GM21367 (cell line): ENCODE measurements around the gene PCED1B.
"Not testable (repeated sequence)": the region's sequence is repeated elsewhere in the genome, so short reads cannot be mapped to it uniquely, and the experiment has no call there.

Experiments
- ATAC-seq: cut with Tn5 transposase; IDR thresholded peaks from one replicate; pipeline ENCODE4 v1.9.1; 2021; ENCODE audit not compliant: unreplicated experiment

PCED1B gene

DNA sequence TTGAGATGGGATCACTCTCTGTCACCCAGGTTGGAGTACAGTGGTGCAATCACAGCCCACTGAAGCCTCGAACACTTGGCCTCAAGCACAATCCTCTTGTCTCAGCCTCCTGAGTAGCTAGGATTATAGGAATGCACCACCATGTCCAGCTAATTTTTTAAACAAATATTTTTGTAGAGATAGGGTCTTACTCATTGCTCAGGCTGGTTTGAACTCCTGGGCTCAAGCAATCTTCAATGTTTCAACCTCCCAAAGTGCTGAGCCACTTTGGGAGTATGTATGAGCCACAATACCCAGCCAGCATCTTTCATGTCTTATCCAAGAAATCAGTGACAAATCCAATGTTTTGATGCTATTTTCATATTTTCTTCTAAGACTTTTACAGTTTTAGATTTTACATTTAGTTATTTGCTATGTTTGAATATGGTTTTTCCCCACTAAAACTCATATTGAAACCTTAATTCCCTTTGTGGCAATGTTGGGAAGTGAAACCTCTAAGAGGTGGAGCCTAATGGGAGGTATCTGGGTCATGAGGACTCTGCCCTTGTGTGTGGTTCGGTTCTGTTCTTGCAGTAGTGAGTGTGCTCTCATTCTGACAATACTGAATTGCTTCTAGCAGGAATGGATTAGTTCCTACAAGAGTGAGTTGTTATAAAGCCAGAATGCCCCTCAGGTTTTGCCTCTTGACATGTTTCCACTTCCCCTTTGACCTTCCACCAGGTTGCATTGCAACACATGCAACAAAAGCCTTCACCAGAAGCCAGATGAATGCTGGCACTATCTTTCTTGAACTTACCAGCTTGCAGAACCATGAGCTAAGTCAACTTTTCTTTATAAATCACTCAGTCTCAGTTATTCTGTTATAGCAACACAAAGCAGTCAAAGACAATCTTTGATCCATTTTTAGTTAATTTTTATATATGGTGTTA is 81.2 kb downstream of the PCED1B start:
- no peak for ATAC-seq

- no peak for ATAC-seq
These were observed 84.7 kb downstream of the PCED1B start for GRCh38 chr12:47164116-47164515.

- no peak for ATAC-seq
These were observed 85.5 kb downstream of the PCED1B start for GRCh38 chr12:47164724-47165439.

- ATAC-seq = no peak
These were observed 86.5 kb downstream of the PCED1B start for GRCh38 chr12:47165934-47166333.

DNA sequence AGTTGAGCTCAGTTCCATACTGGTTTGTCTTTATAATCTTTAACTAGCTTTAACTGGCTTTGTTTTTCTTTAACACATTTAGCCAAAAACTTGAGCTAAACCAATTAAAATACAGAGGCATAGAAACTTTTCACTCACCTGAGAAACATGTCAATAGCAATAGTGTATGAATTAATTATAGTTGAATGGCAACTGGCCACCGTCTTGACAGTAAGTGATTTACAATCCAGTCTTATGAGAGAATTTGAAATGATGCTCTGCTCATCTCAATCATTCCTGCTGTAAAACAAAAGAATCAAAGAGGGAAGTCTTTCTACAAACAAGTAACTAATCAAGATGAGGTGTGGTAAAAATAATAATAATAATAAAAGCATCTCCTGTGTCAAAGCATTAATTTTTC is 86.9 kb downstream of the PCED1B start:
- ATAC-seq = no peak

DNA sequence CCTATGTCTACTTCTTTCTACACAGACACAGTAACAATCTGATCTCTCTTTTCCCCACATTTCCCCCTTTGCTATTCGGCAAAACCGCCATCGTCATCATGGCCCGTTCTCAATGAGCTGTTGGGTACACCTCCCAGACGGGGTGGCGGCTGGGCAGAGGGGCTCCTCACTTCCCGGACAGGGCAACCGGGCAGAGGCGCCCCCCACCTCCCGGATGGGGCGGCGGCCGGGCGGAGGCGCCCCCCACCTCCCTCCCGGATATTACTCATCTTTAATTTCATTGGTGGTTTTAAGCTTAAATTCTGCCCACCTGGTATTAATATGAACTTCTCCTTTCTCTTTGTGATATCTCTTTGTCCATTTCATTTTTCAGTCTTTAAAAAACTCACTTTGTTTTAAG is 90.9 kb downstream of the PCED1B start:
- ATAC-seq = not testable (repeated sequence)

GRCh38 chr12:47178014-47178413 is 98.6 kb downstream of the PCED1B start:
- ATAC-seq = no peak

- ATAC-seq = not testable (repeated sequence)
These were observed 102.9 kb downstream of the PCED1B start for GRCh38 chr12:47182164-47182938.

- no peak for ATAC-seq
These were observed 104.8 kb downstream of the PCED1B start for GRCh38 chr12:47184229-47184628.

DNA sequence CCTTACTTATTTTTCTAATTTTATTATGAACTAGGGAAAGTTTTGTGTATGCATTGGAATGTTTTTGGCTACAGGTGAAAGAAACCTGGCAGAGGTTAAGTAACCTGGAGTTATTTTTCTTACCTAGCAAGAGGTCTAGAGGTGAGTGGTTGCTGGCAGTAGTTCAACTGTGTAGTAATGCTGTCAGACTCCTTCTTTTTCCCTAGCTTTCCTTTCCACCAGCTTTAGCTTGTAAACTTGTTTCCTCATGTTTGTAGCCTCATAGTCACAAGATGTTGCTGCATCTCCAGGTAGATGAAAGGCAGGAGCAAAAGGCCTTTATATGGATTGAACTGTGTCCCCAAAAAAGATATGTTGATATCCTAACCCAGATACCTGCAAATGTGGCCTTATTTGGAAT is 105.4 kb downstream of the PCED1B start:
- ATAC-seq = no peak

DNA sequence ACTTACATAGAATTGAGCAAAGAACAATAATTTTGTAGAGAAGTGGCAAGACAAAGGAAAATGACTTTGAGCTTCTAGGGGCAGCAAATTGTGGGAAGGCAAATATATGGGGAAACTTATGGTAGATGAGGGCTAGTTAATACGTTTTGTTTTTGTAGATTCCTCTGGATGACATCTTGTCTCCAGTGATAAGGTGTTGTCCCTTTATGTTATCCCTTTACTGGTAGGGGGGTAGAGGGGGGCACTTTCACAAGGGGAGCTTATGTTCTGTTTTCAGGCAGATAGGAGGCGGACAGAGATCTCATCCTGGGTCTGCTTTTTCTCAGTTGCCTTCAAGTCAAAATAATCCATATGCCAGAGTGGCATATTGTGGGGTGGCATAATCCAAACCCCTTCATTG is 106.8 kb downstream of the PCED1B start:
- ATAC-seq = no peak

- ATAC-seq = no peak
These were observed 109.4 kb downstream of the PCED1B start for GRCh38 chr12:47188576-47189441.

- no peak for ATAC-seq
These were observed 110.3 kb downstream of the PCED1B start for GRCh38 chr12:47189728-47190127.

DNA sequence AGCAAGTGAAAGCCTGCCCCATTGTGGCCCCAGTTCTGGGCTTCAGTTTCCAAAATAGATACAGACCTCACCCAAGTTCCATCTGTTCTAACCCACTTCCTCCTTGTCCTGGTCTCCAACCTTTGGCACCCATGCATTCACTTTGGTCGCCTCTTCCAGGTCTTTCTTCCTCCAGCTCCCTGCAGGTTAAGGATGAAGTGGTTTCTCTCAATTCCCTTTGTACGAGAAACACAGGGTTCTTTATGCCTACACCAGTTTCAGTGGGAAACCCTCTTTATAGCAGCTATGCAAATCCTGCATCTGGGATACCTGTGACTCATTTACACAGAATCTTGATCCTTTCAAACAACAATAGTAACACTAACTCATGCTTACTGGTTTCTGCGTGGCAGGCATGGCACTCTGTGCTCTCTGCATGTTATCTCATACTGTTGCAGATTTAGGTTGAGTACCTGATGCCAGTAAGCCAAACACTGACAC is 110.9 kb downstream of the PCED1B start:
- no peak for ATAC-seq

- ATAC-seq = no peak
These were observed 111.5 kb downstream of the PCED1B start for GRCh38 chr12:47190905-47191304.

DNA sequence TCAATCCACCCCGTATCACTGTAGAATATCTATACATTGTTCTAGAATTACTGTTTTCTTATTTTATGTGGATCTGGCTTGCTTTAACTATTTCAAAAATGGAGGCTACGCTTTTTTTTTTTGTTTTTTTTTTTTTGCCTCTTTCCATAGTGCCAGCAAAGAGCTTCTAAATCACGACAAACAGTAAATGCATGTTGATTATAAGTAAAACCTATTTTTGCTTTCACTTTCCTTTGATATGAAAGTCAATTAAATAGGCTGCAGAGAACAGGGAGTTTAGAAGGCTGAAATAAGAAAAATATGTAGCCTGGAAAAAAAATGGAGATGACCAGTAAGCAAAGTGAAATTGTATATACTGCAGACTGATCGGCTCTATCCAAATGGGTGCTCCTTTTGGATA is 112.6 kb downstream of the PCED1B start:
- no peak for ATAC-seq

GRCh38 chr12:47193066-47193465 is 113.6 kb downstream of the PCED1B start:
- ATAC-seq = no peak

DNA sequence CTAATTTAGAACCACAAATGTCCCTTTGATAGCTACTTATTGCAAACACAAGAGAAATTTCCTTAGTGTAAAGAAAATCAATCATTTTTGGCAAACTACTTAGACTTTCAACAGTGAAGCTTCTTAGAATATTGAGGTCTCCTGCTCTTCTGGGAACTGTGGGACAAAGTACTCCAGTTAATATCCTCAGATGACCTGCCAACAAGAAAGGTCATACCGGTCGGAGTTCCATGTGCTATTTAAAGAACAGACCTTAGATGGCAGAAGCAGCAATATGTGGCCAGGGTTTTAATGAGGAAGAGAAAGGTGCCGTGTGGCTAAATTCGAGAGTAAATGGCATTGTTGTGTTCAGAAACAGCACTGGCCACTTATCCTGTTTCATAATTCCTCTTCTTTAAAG is 115.1 kb downstream of the PCED1B start:
- no peak for ATAC-seq

GRCh38 chr12:47200446-47200845 is 121.0 kb downstream of the PCED1B start:
- no peak for ATAC-seq

GRCh38 chr12:47201190-47201589 is 121.8 kb downstream of the PCED1B start:
- ATAC-seq = not testable (repeated sequence)
